ENCODE measurements around the gene SEZ6L2. TPM values are rescaled to one million over a fixed set of nuclear protein-coding genes. Genes with fewer than 3 reads are reported as not detected.
A peak's percentile ranks its signal among the peaks of the same experiment; 100 is the strongest.

SEZ6L2 gene
- total RNA-seq, 1 donor from 2014 or later = 0.21 TPM

DNA sequence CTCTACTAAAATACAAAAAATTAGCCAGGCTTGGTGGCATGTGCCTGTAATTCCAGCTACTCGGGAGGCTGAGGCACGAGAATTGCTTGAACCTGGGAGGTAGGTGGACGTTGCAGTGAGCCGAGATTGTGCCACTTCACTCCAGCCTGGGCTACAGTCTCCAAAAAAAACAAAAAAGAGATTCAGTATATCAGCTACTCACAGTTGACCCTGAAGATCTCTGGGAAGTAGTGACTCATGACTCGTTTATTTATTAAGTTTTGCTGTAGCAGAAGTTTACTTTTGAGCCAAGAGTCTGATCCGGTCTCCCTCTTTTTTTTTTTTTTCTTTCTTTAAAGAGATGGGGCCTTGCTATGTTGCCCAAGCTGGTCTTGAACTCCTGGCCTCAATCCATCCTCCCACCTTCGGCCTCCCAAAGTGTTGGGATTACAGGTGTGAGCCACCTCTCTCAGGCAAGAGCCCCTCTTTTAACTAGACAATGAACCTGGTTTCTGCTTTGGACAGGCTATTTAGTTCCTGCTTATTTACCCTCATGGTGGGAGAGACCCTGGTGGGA lies 74.7 kb downstream of the SEZ6L2 start:
- intact Hi-C loops (cut with DNase I) = loop anchor here (2.0 to 5.0 kb wide), 3 partner anchors 24 to 243 kb away; partner anchors contain the start of genes ALDOA, HIRIP3 and INO80E
- peaks cover 28 to 41% of the 10 kb centered on the region in 2 donors for H3K4me1 ChIP-seq
- TF ChIP-seq, protein P1, sequence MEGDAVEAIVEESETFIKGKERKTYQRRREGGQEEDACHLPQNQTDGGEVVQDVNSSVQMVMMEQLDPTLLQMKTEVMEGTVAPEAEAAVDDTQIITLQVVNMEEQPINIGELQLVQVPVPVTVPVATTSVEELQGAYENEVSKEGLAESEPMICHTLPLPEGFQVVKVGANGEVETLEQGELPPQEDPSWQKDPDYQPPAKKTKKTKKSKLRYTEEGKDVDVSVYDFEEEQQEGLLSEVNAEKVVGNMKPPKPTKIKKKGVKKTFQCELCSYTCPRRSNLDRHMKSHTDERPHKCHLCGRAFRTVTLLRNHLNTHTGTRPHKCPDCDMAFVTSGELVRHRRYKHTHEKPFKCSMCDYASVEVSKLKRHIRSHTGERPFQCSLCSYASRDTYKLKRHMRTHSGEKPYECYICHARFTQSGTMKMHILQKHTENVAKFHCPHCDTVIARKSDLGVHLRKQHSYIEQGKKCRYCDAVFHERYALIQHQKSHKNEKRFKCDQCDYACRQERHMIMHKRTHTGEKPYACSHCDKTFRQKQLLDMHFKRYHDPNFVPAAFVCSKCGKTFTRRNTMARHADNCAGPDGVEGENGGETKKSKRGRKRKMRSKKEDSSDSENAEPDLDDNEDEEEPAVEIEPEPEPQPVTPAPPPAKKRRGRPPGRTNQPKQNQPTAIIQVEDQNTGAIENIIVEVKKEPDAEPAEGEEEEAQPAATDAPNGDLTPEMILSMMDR (IDR thresholded peaks at IDR 0.05) = no peak
- no peaks in the 10 kb centered on the region for H3K27me3 ChIP-seq
- H3K27ac ChIP-seq = peak overlapping the region; percentile 69 to 88
- H3K9me3 ChIP-seq = no peaks in the 10 kb centered on the region
- H3K4me3 ChIP-seq = peak overlapping the region; percentile 38 to 41
- H3K36me3 ChIP-seq = no peaks in the 10 kb centered on the region
- no peak for DNase-seq (ENCODE audit: low spot score in 2 of 2)

DNA sequence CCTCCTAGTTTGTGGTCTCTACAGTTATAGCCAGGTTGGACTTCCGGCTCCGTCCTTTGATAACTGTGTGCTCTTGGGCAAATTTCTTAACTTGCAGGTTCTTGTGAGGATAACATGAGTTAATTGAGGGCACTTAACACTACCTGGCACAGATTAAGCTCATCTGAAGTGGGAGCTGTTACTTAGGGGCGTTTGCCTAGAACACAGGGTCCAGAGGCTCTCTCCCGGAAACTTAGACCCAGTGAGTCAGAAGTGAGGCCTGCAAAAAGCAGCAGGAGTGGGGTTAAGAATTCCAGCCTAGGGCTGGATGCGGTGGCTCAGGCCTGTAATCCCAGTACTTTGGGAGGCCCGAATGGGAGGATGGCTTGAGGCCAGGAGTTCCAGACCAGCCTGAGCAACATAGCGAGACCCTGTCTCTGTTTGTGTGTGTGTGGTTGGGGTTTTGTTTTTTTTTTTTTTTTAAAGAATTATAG lies 77.7 kb downstream of the SEZ6L2 start:
- H3K27ac ChIP-seq = peak overlapping the region; percentile 90 to 92
- TF ChIP-seq, protein P1 (IDR thresholded peaks at IDR 0.05) = no peak
- peak overlapping the region; percentile 54 to 76 for H3K4me3 ChIP-seq
- DNase-seq (ENCODE audit: low spot score in 2 of 2) = no peak
- no peaks in the 10 kb centered on the region for H3K9me3 ChIP-seq
- no peaks in the 10 kb centered on the region for H3K27me3 ChIP-seq
- intact Hi-C loops (cut with DNase I) = loop anchor here (5.0 kb wide), 2 partner anchors 176 to 246 kb away; partner anchors contain the start of genes ALDOA, HIRIP3 and INO80E
- peaks cover 0 to 18% of the 10 kb centered on the region in 2 donors for H3K36me3 ChIP-seq
- peaks cover 28 to 54% of the 10 kb centered on the region in 2 donors for H3K4me1 ChIP-seq

Other genes with a start within 250 kb of the SEZ6L2 start
- gene SPN, start 236.3 kb downstream of the SEZ6L2 start, total RNA-seq = 10.3 TPM
- gene QPRT, start 220.4 kb downstream of the SEZ6L2 start, total RNA-seq = 5.7 TPM
- gene C16orf54, start 153.6 kb downstream of the SEZ6L2 start, total RNA-seq = 0.21 TPM
- gene ZG16, start 121.3 kb downstream of the SEZ6L2 start, total RNA-seq = 0.21 TPM
- gene KIF22, start 108.8 kb downstream of the SEZ6L2 start, total RNA-seq = 28.6 TPM
- 146 TPM for gene MAZ, start 93.0 kb downstream of the SEZ6L2 start, total RNA-seq
- 5.0 TPM for gene PRRT2, start 87.4 kb downstream of the SEZ6L2 start, total RNA-seq
- gene PAGR1, start 83.4 kb downstream of the SEZ6L2 start, total RNA-seq = 54.3 TPM
- gene MVP, start 79.1 kb downstream of the SEZ6L2 start, total RNA-seq = 244 TPM
- gene CDIPT, start 36.3 kb downstream of the SEZ6L2 start, total RNA-seq = 174 TPM
- not detected for gene ASPHD1, start 938 bp upstream of the SEZ6L2 start, total RNA-seq
- gene KCTD13, start 26.7 kb upstream of the SEZ6L2 start, total RNA-seq = 302 TPM
- gene TMEM219, start 62.5 kb upstream of the SEZ6L2 start, total RNA-seq = 49.2 TPM
- gene TAOK2, start 74.3 kb upstream of the SEZ6L2 start, total RNA-seq = 101 TPM
- gene HIRIP3, start 96.1 kb upstream of the SEZ6L2 start, total RNA-seq = 2.0 TPM
- gene INO80E, start 96.7 kb upstream of the SEZ6L2 start, total RNA-seq = 44.1 TPM
- gene DOC2A, start 111.5 kb upstream of the SEZ6L2 start, total RNA-seq = not detected
- not detected for gene C16orf92, start 123.6 kb upstream of the SEZ6L2 start, total RNA-seq
- not detected for gene TLCD3B, start 131.7 kb upstream of the SEZ6L2 start, total RNA-seq
- gene ALDOA, start 166.2 kb upstream of the SEZ6L2 start, total RNA-seq = 1,202 TPM
- 50.7 TPM for gene PPP4C, start 176.4 kb upstream of the SEZ6L2 start, total RNA-seq
- 0.75 TPM for gene TBX6, start 192.4 kb upstream of the SEZ6L2 start, total RNA-seq
- 98.6 TPM for gene YPEL3, start 196.7 kb upstream of the SEZ6L2 start, total RNA-seq
- gene GDPD3, start 214.0 kb upstream of the SEZ6L2 start, total RNA-seq = 0.53 TPM
- 115 TPM for gene MAPK3, start 223.7 kb upstream of the SEZ6L2 start, total RNA-seq